ENCODE results near the gene ZNF343. TPM values are rescaled to one million over a fixed set of nuclear protein-coding genes. Genes with fewer than 3 reads are reported as not detected.
"Not testable (repeated sequence)": the region's sequence is repeated elsewhere in the genome, so short reads cannot be mapped to it uniquely, and the experiment has no call there.

ZNF343 gene
- total RNA-seq, 2 experiments from 2014 or later, result 10.4 to 12.0 TPM

GRCh38 chr20:2528671-2529271 is 20.1 kb upstream of the ZNF343 start:
- Mint-ChIP-seq H3K4me1 (peaks cover 15% of the 10 kb centered on the region), H3K9me3 (no peaks in the 10 kb centered on the region), H3K4me3 (no peak overlapping the region), H3K36me3 (no peaks in the 10 kb centered on the region), H3K27me3 (peaks cover 16% of the 10 kb centered on the region), H3K27ac (no peak overlapping the region)
- no peak for DNase-seq
- ATAC-seq (ENCODE audit: low read depth), result no peak
- POLR2A ChIA-PET, result interaction anchor here (0.6 to 0.9 kb wide), 2 partner anchors 58 to 315 kb away, joined by 3 to 4 read pairs; partner anchors contain the start of gene SNRPB

DNA sequence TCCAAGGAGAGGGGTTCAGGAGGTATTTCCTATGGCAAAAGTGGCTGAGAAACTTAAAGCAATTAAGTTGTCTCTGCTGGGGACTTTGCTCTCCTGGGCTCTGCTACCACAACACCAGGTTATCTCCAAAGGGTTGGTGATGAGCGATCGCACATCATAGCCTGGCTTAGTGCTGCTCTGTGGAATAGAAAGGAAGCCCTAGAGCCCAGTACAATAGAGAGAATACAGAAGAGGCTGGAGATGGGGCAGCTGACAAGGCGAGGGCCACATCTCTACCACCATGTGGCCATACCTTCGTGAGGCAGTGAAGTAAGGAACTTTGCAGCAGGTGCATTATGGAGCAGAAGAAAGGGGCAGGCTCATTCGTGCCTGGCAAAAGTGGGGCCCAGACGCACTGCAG is 19.0 kb upstream of the ZNF343 start:
- Mint-ChIP-seq H3K27me3 (peaks cover 11% of the 10 kb centered on the region), H3K4me3 (no peak overlapping the region), H3K27ac (no peak overlapping the region), H3K36me3 (no peaks in the 10 kb centered on the region), H3K9me3 (no peaks in the 10 kb centered on the region), H3K4me1 (peaks cover 18% of the 10 kb centered on the region)
- DNase-seq, result no peak
- POLR2A ChIA-PET, result interaction anchor here (1.1 to 4.2 kb wide), 2 partner anchors 57 to 124 kb away, joined by 5 to 30 read pairs; partner anchors contain the start of genes NOP56 and SNRPB
- ATAC-seq (ENCODE audit: low read depth), result no peak

- ATAC-seq (ENCODE audit: low read depth); H3K36me3 Mint-ChIP-seq; DNase-seq; H3K9me3 Mint-ChIP-seq; H3K27ac Mint-ChIP-seq; H3K4me3 Mint-ChIP-seq: not testable (repeated sequence)
- Mint-ChIP-seq H3K4me1 (peaks cover 22% of the 10 kb centered on the region), H3K27me3 (peaks cover 10% of the 10 kb centered on the region)
- POLR2A ChIA-PET, result interaction anchor here (0.6 to 4.2 kb wide), 2 partner anchors 9 to 126 kb away, joined by 3 to 30 read pairs; partner anchors contain the start of gene NOP56
Measured at GRCh38 chr20:2526218-2526583, 17.5 kb upstream of the ZNF343 start.

DNA sequence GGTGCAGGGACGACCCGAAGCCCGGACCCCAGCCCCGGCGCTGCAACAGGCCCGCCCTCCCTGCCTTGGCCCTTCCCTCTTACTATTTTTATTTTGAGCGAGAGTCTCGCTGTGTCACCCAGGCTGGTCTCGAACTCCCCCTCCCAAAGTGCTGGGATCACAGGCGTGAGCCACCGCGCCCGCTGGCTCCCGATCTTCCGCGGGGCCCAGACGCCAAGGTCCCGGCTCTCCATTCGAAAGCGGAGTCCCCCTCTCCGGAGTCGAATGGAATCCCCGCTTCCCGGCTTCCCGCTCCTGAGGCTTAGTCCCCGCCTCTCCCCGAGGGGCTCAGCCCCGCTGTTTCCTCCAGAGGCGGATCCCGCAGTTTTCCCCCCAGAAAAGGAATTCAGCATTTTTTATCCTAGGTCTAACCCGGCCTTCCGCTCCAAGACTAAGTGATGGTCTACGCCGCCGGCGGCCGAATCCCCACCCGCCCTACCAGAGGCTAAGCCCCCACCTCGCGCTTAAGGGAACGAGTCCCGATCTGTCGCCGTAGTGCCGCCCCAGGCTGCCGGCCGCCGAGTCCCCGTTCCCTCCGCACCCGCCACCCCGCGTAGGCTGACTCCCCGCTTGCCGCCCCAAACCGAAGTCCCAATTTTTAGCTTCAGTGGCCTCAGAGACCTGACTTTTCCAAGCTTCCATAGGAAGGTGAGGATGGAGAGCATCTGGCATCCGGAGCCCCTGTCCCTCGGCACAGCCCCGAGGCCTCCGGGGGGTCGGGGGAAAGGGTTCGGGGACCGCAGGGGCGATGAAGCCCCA is 16.2 kb upstream of the ZNF343 start:
- peaks cover 10% of the 10 kb centered on the region for H3K27me3 Mint-ChIP-seq
- no peaks in the 10 kb centered on the region for H3K36me3 Mint-ChIP-seq
- DNase-seq (peak; percentile 64), ATAC-seq (ENCODE audit: low read depth) (peak; percentile 44)
- H3K4me3 Mint-ChIP-seq, result peak overlapping the region; percentile 82
- H3K9me3 Mint-ChIP-seq, result no peaks in the 10 kb centered on the region
- peaks cover 20% of the 10 kb centered on the region for H3K4me1 Mint-ChIP-seq
- H3K27ac Mint-ChIP-seq, result peak overlapping the region; percentile 89
- POLR2A ChIA-PET, result interaction anchor here (0.7 to 4.2 kb wide), 7 partner anchors 12 to 141 kb away, joined by 3 to 30 read pairs (median 4); partner anchors contain the start of genes NOP56, SNRPB and ZNF343

- peaks cover 10% of the 10 kb centered on the region for H3K27me3 Mint-ChIP-seq
- peak overlapping the region; percentile 82 for H3K4me3 Mint-ChIP-seq
- no peaks in the 10 kb centered on the region for H3K9me3 Mint-ChIP-seq
- H3K4me1 Mint-ChIP-seq, result peaks cover 18% of the 10 kb centered on the region
- ATAC-seq (ENCODE audit: low read depth) (peak; percentile 77), DNase-seq (peak; percentile 96)
- H3K36me3 Mint-ChIP-seq, result no peaks in the 10 kb centered on the region
- POLR2A ChIA-PET, result interaction anchor here (0.7 to 4.2 kb wide), 8 partner anchors 11 to 142 kb away, joined by 3 to 30 read pairs (median 4); partner anchors contain the start of genes NOP56, SNRPB and ZNF343
- peak overlapping the region; percentile 89 for H3K27ac Mint-ChIP-seq
Measured at GRCh38 chr20:2523919-2524708, 15.4 kb upstream of the ZNF343 start.

GRCh38 chr20:2522826-2523429 is 14.2 kb upstream of the ZNF343 start:
- POLR2A ChIA-PET, result interaction anchor here (2.3 to 2.4 kb wide), 2 partner anchors 14 to 129 kb away, joined by 12 to 13 read pairs; partner anchors contain the start of genes NOP56 and ZNF343
- not testable (repeated sequence) for H3K36me3 Mint-ChIP-seq; DNase-seq; H3K27ac Mint-ChIP-seq; ATAC-seq (ENCODE audit: low read depth); H3K9me3 Mint-ChIP-seq; H3K4me3 Mint-ChIP-seq
- Mint-ChIP-seq H3K4me1 (peaks cover 18% of the 10 kb centered on the region), H3K27me3 (peaks cover 12% of the 10 kb centered on the region)

GRCh38 chr20:2521369-2522305 is 12.9 kb upstream of the ZNF343 start:
- Mint-ChIP-seq H3K27me3 (peaks cover 10% of the 10 kb centered on the region), H3K27ac (no peak overlapping the region), H3K36me3 (no peaks in the 10 kb centered on the region), H3K4me3 (no peak overlapping the region), H3K9me3 (no peaks in the 10 kb centered on the region), H3K4me1 (peaks cover 18% of the 10 kb centered on the region)
- DNase-seq (peak; percentile 67), ATAC-seq (ENCODE audit: low read depth) (no peak)
- POLR2A ChIA-PET, result interaction anchor here (1.7 to 2.4 kb wide), 3 partner anchors 13 to 131 kb away, joined by 7 to 13 read pairs (median 12); partner anchors contain the start of genes NOP56, SNRPB and ZNF343

GRCh38 chr20:2520617-2521016 is 11.9 kb upstream of the ZNF343 start:
- Mint-ChIP-seq H3K27me3 (peaks cover 10% of the 10 kb centered on the region), H3K36me3 (no peaks in the 10 kb centered on the region), H3K4me3 (no peak overlapping the region), H3K9me3 (no peaks in the 10 kb centered on the region), H3K4me1 (peaks cover 17% of the 10 kb centered on the region), H3K27ac (no peak overlapping the region)
- ATAC-seq (ENCODE audit: low read depth) (no peak), DNase-seq (no peak)
- POLR2A ChIA-PET, result interaction anchor here (1.7 to 2.4 kb wide), 2 partner anchors 50 to 132 kb away, joined by 7 to 12 read pairs; partner anchors contain the start of genes NOP56 and SNRPB

- DNase-seq (no peak), ATAC-seq (ENCODE audit: low read depth) (no peak)
- POLR2A ChIA-PET, result no interaction called here
- Mint-ChIP-seq H3K27ac (no peak overlapping the region), H3K36me3 (no peaks in the 10 kb centered on the region), H3K4me1 (peaks cover 11% of the 10 kb centered on the region), H3K9me3 (no peaks in the 10 kb centered on the region), H3K4me3 (no peak overlapping the region), H3K27me3 (peaks cover 10% of the 10 kb centered on the region)
Measured at GRCh38 chr20:2519115-2519809, 10.5 kb upstream of the ZNF343 start.

DNA sequence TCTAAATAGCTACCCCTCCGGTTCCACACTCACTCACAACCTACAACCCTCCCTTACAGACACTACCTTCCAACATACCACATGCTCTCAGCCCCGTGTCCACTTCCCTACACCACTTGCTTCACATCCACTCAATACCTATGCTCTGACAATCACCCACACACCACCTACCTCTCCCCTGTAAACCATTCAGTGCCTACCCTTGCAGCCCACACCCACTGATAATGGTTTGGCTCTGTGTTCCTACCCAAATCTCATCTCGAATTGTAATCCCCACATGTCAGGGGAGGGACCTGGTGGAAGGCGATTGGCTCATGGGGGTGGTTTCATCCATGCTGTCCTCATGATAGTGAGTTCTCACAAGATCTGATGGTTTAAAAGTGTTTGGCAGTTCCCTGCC is 9.8 kb upstream of the ZNF343 start:
- DNase-seq, result no peak
- POLR2A ChIA-PET, result no interaction called here
- H3K4me1 Mint-ChIP-seq, result peaks cover 10% of the 10 kb centered on the region
- H3K27me3 Mint-ChIP-seq, result peaks cover 16% of the 10 kb centered on the region
- no peak for ATAC-seq (ENCODE audit: low read depth)
- no peaks in the 10 kb centered on the region for H3K36me3 Mint-ChIP-seq
- H3K27ac Mint-ChIP-seq, result no peak overlapping the region
- no peaks in the 10 kb centered on the region for H3K9me3 Mint-ChIP-seq
- H3K4me3 Mint-ChIP-seq, result no peak overlapping the region

- Mint-ChIP-seq H3K27ac (no peak overlapping the region), H3K27me3 (peaks cover 17% of the 10 kb centered on the region), H3K4me1 (peaks cover 10% of the 10 kb centered on the region), H3K36me3 (no peaks in the 10 kb centered on the region), H3K9me3 (no peaks in the 10 kb centered on the region), H3K4me3 (no peak overlapping the region)
- DNase-seq, result no peak
- POLR2A ChIA-PET, result no interaction called here
- ATAC-seq (ENCODE audit: low read depth), result no peak
Measured at GRCh38 chr20:2518096-2518495, 9.4 kb upstream of the ZNF343 start.
